ENCODE results near the gene CTBP1.

Gene CTBP1

DNA sequence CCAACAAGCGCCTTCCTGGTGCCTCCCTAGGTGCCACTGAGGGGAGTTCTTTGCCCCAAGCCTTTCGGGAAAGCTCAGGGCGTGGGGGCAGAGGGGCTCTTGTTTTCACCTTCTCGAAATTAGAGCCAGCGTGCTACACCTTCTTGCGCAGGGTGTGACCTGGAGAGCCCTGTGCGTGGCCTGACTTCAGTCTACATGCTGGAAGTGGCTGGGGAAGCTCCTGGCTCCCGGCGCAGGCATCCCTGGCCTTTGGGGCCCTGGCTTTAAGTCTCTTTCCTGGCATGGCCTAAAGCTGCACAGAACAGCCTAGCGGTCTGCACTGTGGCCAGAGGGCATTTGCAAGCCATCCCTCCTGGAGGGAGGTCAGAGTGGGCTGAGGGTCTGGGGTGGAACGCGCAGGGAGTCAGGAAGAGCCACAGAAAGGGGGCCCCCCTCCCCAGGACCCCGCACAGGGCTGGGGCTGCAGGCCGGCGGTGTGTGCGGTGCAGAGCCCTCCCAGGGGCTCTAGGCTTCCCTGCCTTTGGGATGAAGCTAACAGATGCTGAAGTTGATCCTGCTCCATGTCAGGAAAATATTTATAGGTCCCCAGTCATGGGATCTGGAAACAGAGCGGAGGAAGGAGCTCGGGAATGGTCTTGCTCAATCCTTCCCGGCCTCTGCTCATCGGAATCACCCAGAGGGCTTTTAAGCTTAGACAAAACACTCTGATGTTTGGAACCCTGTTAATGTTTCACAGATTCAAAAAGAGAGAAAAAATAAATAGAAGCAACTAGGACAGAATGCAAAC, 75.8 kb downstream of the CTBP1 start:
- no peak for DNase-seq (ENCODE audit: low spot score)

GRCh38 chr4:1172228-1172851, 76.6 kb downstream of the CTBP1 start, which contains the start of gene SPON2:
Gene SPON2 (minus strand): TSS chr4:1172583.
- DNase-seq (ENCODE audit: low spot score) = no peak

DNA sequence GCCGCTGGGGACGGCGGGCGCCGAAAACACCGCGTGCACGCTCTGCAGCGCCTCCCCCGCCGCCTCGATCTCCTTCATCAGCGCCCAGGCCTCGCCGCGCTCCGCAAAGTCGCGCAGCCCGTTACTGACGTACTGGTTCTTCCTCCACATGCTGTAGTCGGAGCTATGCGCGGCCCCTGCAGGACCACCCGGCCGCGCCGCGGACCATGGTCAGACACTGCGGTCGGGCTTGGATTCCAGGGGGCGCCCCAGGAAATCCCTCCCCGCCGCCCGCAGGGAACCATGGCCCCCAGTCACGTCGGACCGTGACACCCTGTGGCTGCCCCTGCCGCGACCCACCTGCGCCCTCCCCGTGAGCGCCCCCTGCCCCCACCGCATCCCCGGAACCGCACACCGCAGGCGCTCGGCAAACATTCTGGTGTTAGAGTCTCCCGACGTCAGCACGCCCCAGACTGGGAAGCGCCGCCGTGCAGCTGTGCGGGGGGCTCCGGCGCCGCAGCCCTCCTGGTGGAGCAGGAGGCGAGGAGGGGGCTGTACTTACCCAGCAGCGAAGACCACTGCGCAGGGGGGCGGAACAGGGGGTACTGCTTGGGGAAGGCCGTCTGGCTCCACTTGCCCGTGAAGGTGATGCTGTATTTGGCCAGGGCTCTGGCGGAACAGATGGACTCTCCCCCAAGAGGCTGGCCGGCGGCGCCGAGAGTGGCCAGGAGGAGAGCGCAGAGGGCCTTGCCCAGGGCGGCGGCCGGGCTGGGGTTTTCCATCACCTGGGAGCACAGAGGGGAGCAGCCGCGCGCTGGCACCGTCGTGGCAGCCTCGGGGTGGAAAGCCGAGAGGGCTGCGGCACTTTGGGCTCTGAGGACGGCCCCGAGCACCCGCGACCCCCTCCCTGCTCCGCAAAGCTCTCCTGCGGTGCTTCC, 77.4 kb downstream of the CTBP1 start:
- DNase-seq (ENCODE audit: low spot score) = peak; percentile 45

GRCh38 chr4:1170976-1171310, 78.0 kb downstream of the CTBP1 start:
- DNase-seq (ENCODE audit: low spot score) = no peak

- DNase-seq (ENCODE audit: low spot score) = no peak
Measured at GRCh38 chr4:1170156-1170975, 78.6 kb downstream of the CTBP1 start.

DNA sequence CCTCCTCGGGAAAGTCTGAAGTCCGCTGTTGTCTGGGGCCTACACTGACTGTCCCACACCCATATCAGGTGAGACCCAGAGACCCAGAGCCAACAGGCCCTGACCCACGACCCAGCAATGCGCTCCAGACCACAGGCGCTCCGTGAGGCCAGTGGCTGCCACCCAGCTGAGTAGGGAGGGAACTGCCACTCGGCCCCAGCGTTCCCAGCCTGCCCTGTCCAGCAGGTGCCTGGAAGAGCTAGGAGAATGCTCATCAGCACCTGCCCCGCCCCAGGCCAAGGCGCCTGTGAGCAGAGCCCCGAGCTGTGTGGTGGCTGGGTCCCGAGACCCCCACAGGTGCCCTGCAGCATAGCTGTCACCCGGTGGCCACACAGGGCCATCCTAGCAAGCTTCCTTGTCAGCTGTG, 79.2 kb downstream of the CTBP1 start:
- no peak for DNase-seq (ENCODE audit: low spot score)

DNA sequence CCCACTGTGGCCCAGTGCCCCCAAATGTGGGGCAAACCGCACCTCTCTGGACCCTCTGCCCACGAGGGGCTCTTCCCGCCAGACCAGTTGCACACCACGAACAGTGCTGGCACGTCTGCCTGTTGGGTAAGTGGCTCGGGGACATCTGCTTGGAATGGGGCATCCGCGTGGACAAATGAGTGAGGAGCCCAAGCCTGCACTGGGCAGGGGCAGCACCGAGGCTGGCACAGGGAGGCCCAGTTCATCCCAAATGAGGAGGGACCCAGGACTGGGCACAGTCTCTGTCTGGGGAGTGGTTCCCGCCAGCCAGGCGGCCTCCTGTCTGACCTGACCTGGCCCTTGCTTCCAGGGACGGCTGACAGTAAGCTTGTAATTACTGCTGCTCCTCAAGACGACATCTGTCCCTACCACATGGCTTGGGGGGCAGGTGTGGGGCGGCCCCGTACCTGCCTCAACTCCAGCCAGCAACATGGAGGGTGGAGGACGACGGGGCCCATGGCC, 79.7 kb downstream of the CTBP1 start:
- DNase-seq (ENCODE audit: low spot score) = no peak

GRCh38 chr4:1168191-1169101, 80.5 kb downstream of the CTBP1 start:
- no peak for DNase-seq (ENCODE audit: low spot score)

DNA sequence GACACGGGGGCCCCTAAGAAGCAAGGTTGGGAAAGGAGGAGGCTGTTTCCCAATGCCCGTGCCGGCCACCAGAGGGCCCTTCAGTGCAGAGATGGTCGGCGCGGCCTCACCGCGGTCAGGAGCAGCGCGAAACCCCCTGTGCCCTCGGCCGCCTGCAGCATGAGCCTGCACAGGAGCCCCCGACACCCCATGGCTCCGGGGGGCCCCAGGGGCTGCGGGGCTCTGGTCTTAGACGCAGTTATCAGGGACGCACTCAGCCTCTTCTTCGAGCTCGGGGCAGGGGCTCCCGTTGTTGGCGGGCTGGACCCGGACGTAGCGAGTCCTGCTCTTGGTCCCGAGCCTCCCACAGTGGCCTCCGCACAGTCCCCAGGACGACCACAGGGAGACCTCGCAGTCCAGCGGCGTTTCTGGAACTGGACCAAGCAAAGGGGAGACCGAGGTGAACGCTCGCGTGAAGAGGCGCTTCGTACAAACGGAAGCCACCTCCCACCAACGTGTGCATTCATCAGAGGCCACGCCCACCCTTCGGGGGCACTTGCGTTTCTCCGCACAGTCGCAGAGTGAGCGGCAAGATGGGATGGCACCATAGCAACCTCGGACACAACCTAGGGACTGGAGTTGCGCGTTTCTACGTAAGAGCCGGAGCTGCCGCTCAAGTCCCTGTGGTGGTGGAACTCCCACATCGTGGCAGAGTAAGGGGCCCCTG, 81.5 kb downstream of the CTBP1 start:
- peak; percentile 90 for DNase-seq (ENCODE audit: low spot score)

DNA sequence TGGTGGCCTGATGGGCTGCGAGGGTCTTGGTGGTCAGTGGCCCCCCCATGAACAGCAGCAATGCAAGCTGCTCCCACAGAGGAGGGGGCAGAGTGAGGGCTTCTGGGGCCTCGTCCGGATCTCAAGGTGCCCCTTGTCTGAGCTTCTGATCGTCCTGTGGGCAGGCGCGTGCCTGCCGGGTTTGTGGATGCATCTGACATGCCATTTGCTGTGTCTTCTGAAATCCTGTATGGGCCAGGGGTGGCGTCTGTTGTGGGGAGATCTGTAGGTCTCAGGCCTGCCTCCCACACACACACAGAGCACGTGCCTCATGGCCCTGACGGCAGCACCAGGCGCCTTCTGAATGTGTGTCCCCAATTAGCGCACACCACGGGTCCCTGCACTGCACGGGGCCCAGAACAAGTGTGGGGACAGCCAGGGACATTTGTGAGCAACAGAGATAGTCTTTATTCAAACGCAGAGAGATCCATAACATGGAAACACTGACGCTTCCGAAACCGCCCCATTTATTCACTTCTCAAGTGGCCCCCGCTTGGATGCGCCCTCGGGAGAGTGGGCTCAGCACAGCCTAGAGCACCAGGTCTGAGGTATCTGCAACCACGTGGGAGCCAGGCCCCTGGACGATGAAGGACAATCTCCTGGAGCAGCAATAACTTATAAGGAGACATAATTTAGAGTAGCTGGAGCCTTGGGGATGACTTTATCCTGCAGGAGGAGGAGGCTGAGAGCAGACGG, 82.3 kb downstream of the CTBP1 start:
- no peak for DNase-seq (ENCODE audit: low spot score)

- DNase-seq (ENCODE audit: low spot score) = no peak
Measured at GRCh38 chr4:1164956-1165545, 83.9 kb downstream of the CTBP1 start.

DNA sequence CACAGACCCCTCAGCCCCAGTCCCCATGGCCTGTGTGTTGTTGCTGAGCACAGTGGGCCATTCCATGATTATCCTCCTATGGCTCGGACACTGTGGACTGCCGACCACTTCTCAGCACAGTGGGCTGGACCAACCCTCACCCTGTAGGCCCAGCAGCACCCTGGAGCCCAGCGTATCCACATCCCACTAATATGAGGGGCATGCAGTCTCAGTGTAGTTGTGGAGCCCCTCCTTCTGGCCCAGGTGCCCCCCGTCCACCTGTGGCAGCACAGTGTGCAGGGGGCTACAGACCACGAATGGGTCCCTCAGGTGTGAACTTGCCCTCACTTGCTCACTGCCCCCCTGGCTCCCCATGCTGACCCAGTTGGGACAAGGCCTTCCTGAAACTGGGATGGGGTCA, 84.5 kb downstream of the CTBP1 start:
- no peak for DNase-seq (ENCODE audit: low spot score)

DNA sequence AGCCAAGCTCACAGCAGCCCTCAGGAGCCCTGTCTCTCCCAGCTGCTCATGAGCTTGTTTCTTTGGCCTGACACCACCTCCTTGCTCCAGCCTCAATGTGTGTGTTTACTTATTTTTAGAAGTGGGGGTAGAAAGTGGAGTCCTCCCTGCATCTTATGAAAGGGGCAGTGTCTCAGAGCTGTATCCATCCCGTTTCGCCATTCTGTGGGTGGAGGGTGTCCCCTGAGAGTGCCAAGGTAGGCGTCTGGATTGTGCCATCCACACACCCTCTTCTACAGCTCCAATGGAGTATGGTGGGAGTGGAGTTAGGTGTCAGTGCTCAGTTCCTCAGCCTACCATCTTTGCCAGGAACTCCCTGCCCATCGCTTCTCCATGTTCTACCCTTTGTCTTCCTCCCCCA, 84.9 kb downstream of the CTBP1 start:
- no peak for DNase-seq (ENCODE audit: low spot score)

Data from activated CD4-positive, alpha-beta T cell treated with anti-CD3 and anti-CD28 coated beads, Interleukin-2, Interleukin-4, amounts not matched to agents 100 ng/mL and 50 ng/mL, durations not matched to agents 16 hours and 8 hours (primary cell).